B cell (primary cell): ENCODE measurements around the gene RAB28. TPM values are rescaled to one million over a fixed set of nuclear protein-coding genes. Genes with fewer than 3 reads are reported as not detected.
"Not testable (repeated sequence)": the region's sequence is repeated elsewhere in the genome, so short reads cannot be mapped to it uniquely, and the experiment has no call there.

ENCODE experiments used
- ATAC-seq: fragments of 200-7000 bp; cut with Tn5 transposase; one replicate; pipeline ENCODE4 v1.10.0; 2021; ENCODE audit warnings: low read depth, mild to moderate bottlenecking, moderate number of reproducible peaks, moderate library complexity
- CTCF ChIA-PET: fragments of 350-600 bp; sonication (Branson Sonifier 250); formaldehyde crosslinking; loops from one replicate; lab custom pipeline; 2021; ENCODE audit warnings: antibody characterized with exemption, inconsistent platforms; lab: Charles Lee
- POLR2A ChIA-PET: fragments of 350-600 bp; sonication (Branson Sonifier 250); formaldehyde crosslinking; loops from one replicate; lab custom pipeline; 2021; ENCODE audit warnings: antibody characterized with exemption; lab: Charles Lee
- DNase-seq: peaks from one replicate; pipeline ENCODE4 v3.0.0; 2013
- H2AFZ ChIP-seq: 2 replicates; pipeline ENCODE4 v1.6.1; 2012; ENCODE audit warnings: mild to moderate bottlenecking, low read depth, low read length; ENCODE audit not compliant: insufficient read depth, poor library complexity, severe bottlenecking
- H3K27ac ChIP-seq, 2 donors: 1 replicate in 1 of 2; 2 replicates in 1 of 2; pipeline ENCODE4 v1.5.1; 2012 to 2013; ENCODE audit warnings: low read length in 2 of 2, mild to moderate bottlenecking in 2 of 2, moderate library complexity in 1 of 2
- H3K27me3 ChIP-seq, 4 experiments: fragments of 200-600 bp in 1 of 4; sonication (generic) in 1 of 4; replicated peaks in 1 of 4; 1 replicate in 2 of 4; 2 replicates in 2 of 4; pipeline versions ENCODE4 v1.6.1 to v1.7.0; 2013 to 2016; ENCODE audit warnings: low read length in 3 of 4, mild to moderate bottlenecking in 2 of 4, mixed read lengths in 1 of 4, moderate library complexity in 1 of 4; ENCODE audit not compliant: insufficient read depth in 4 of 4, control insufficient read depth in 3 of 4; ENCODE audit errors: control extremely low read depth in 1 of 4
- H3K36me3 ChIP-seq, 2 experiments: replicated peaks in 1 of 2; 1 replicate in 1 of 2; 2 replicates in 1 of 2; pipeline versions ENCODE4 v1.6.1 to v1.7.1; 2013; ENCODE audit warnings: low read length in 1 of 2; ENCODE audit not compliant: insufficient read depth in 2 of 2, control insufficient read depth in 1 of 2; ENCODE audit errors: control extremely low read depth in 1 of 2, extremely low read depth in 1 of 2
- H3K4me1 ChIP-seq, 2 donors: fragments of 200-600 bp in 1 of 2; sonication (generic) in 1 of 2; 1 replicate in 1 of 2; 2 replicates in 1 of 2; pipeline versions ENCODE4 v1.5.1 to v1.6.1; 2013 to 2017; ENCODE audit warnings: low read length in 2 of 2; ENCODE audit not compliant: control insufficient read depth in 2 of 2, insufficient read depth in 2 of 2
- H3K4me2 ChIP-seq: replicated peaks from 2 replicates; pipeline ENCODE3; 2012; ENCODE audit warnings: mild to moderate bottlenecking, low read depth, low read length; ENCODE audit not compliant: poor library complexity, severe bottlenecking
- H3K4me3 ChIP-seq, 5 experiments: fragments of 200-600 bp in 1 of 5; sonication (generic) in 1 of 5; 1 replicate in 3 of 5; 2 replicates in 2 of 5; pipeline versions ENCODE4 v1.5.1 to v1.7.0; 2011 to 2016; ENCODE audit warnings: low read length in 4 of 5, mild to moderate bottlenecking in 4 of 5, low read depth in 2 of 5, control low read depth in 1 of 5, moderate library complexity in 1 of 5; ENCODE audit not compliant: insufficient read depth in 1 of 5; ENCODE audit errors: control extremely low read depth in 1 of 5, extremely low read depth in 1 of 5
- H3K79me2 ChIP-seq: fragments of 200-600 bp; sonication (generic); one replicate; pipeline ENCODE4 v1.6.0; 2016; ENCODE audit warnings: low read length; ENCODE audit not compliant: control insufficient read depth, insufficient read depth
- H3K9ac ChIP-seq: fragments of 200-600 bp; sonication (generic); 2 replicates; pipeline ENCODE4 v1.6.1; 2017; ENCODE audit warnings: mild to moderate bottlenecking, low read length, moderate library complexity
- H3K9me3 ChIP-seq, 3 donors: one replicate each; pipeline versions ENCODE4 v1.6.1 to v1.7.1; 2013; ENCODE audit warnings: low read length in 2 of 3; ENCODE audit not compliant: control insufficient read depth in 2 of 3, insufficient read depth in 1 of 3; ENCODE audit errors: control extremely low read depth in 1 of 3
- H4K20me1 ChIP-seq: 2 replicates; pipeline ENCODE4 v1.6.0; 2012; ENCODE audit warnings: mild to moderate bottlenecking, low read length; ENCODE audit not compliant: insufficient read depth, control insufficient read depth, poor library complexity, severe bottlenecking
- H3K27ac Mint-ChIP-seq: one replicate; pipeline ENCODE4 v1.8.0; 2021; ENCODE audit warnings: mixed read lengths
- H3K27me3 Mint-ChIP-seq: one replicate; pipeline ENCODE4 v1.8.0; 2021; ENCODE audit warnings: mixed read lengths
- H3K4me1 Mint-ChIP-seq: one replicate; pipeline ENCODE4 v1.8.0; 2021; ENCODE audit warnings: mixed read lengths
- H3K4me3 Mint-ChIP-seq: one replicate; pipeline ENCODE4 v1.8.0; 2021; ENCODE audit warnings: mixed read lengths
- H3K9me3 Mint-ChIP-seq: one replicate; pipeline ENCODE4 v1.8.0; 2022; ENCODE audit warnings: mixed read lengths; ENCODE audit not compliant: insufficient read depth
- CTCF ChIP-seq: fragments of 200-600 bp; IDR thresholded peaks from one replicate; pipeline ENCODE4 v1.8.0; 2022; ENCODE audit warnings: antibody characterized with exemption, mild to moderate bottlenecking
- EZH2 ChIP-seq: IDR thresholded peaks from 2 replicates; pipeline ENCODE4 v1.6.1; 2012; ENCODE audit warnings: borderline replicate concordance, low read depth, mild to moderate bottlenecking, moderate library complexity, low read length; ENCODE audit not compliant: insufficient read depth, poor library complexity, severe bottlenecking
- WGBS: methylation state at CpG from one replicate; pipeline ENCODE4 v1.1.5; 2013; ENCODE audit warnings: missing lambda C conversion rate; ENCODE audit not compliant: insufficient coverage; 5-methylcytosine and 5-hydroxymethylcytosine counted together
- intact Hi-C: fragments of 100-400 bp; cut with micrococcal nuclease; formaldehyde crosslinking; loops from one replicate; pipeline ENCODE4 v1.10.0; 2022
- polyA plus RNA-seq: library from polyadenylated mRNA; depleted of rRNA; stranded (reverse); fragments of >200 nt; gene quantifications from 2 replicates; pipeline ENCODE4 v1.2.3, GENCODE V29; 2012
- total RNA-seq, 2 donors: library from RNA; stranded (reverse); fragments of 120-200 nt in 1 of 2; gene quantifications; 1 replicate in 1 of 2; 2 replicates in 1 of 2; pipeline versions ENCODE4 v1.2.3 to v1.2.4, GENCODE V29; 2013 to 2022

The RAB28 gene
- total and polyA plus RNA-seq, 2 donors (not counting 1 experiment from before 2014, with no cell fraction given) = 7.2 to 17.4 TPM

GRCh38 chr4:13396161-13396560 is 88.0 kb downstream of the RAB28 start:
- H3K36me3 ChIP-seq = peaks cover 0 to 2% of the 10 kb centered on the region in 2 experiments
- DNase-seq (no peak), ATAC-seq (no peak)
- no peaks in the 10 kb centered on the region for H3K4me1 Mint-ChIP-seq
- no CpG with 5 or more reads among the region's 1 CpG for WGBS
- ChIA-PET POLR2A (no interaction called here), CTCF (no interaction called here)
- H3K27me3 ChIP-seq = no peaks in the 10 kb centered on the region
- no peaks in the 10 kb centered on the region for H3K9me3 ChIP-seq
- H3K9me3 Mint-ChIP-seq = no peaks in the 10 kb centered on the region
- no peak overlapping the region for H3K27ac Mint-ChIP-seq
- H3K4me3 Mint-ChIP-seq = no peak overlapping the region
- intact Hi-C loops = no loop called here
- H3K27ac ChIP-seq = no peak overlapping the region
- no peaks in the 10 kb centered on the region for H3K79me2 ChIP-seq
- TF ChIP-seq EZH2 = no peak
- TF ChIP-seq CTCF = no peak
- no peaks in the 10 kb centered on the region for H3K27me3 Mint-ChIP-seq
- H4K20me1 ChIP-seq = no peaks in the 10 kb centered on the region
- H3K4me3 ChIP-seq = no peak overlapping the region
- H2AFZ ChIP-seq = no peak overlapping the region
- no peak overlapping the region for H3K4me2 ChIP-seq
- no peak overlapping the region for H3K9ac ChIP-seq
- H3K4me1 ChIP-seq = no peaks in the 10 kb centered on the region

- H3K27me3 Mint-ChIP-seq, intact Hi-C loops, H3K27ac Mint-ChIP-seq, H3K36me3 ChIP-seq, H3K9ac ChIP-seq, H4K20me1 ChIP-seq, H2AFZ ChIP-seq, H3K27ac ChIP-seq, POLR2A ChIA-PET, H3K4me2 ChIP-seq, DNase-seq, H3K4me3 ChIP-seq, H3K27me3 ChIP-seq, H3K4me1 ChIP-seq, H3K4me3 Mint-ChIP-seq, H3K9me3 ChIP-seq, ATAC-seq, H3K79me2 ChIP-seq, H3K9me3 Mint-ChIP-seq: not testable (repeated sequence)
- no CpG with 5 or more reads among the region's 4 CpGs for WGBS
- CTCF ChIA-PET = interaction anchor here (0.7 kb wide), 1 partner anchor 671 kb away, joined by 3 read pairs; no protein-coding TSS in a partner anchor
- H3K4me1 Mint-ChIP-seq = peaks cover 33% of the 10 kb centered on the region
Measured at GRCh38 chr4:13389901-13390300, 94.2 kb downstream of the RAB28 start.
